ENCODE results near the gene DUSP8.

- TF ChIP-seq CTCF (IDR thresholded peaks at IDR 0.05; ENCODE audit: low read depth, low read length): no peak
- no peak for TF ChIP-seq EZH2phosphoT487 (IDR thresholded peaks at IDR 0.05; ENCODE audit: low read depth)
Measured at GRCh38 chr11:1565904-1566247, 6.2 kb downstream of the DUSP8 start.

Measured in OCI-LY3 (cell line).